GM19351 (cell line): Measurements from ENCODE around the gene KRTAP4-4.

ENCODE experiments used
- ATAC-seq: cut with Tn5 transposase; IDR thresholded peaks from one replicate; pipeline ENCODE4 v1.9.1; 2021; ENCODE audit warnings: mild to moderate bottlenecking, moderate library complexity; ENCODE audit not compliant: unreplicated experiment

Gene KRTAP4-4

DNA sequence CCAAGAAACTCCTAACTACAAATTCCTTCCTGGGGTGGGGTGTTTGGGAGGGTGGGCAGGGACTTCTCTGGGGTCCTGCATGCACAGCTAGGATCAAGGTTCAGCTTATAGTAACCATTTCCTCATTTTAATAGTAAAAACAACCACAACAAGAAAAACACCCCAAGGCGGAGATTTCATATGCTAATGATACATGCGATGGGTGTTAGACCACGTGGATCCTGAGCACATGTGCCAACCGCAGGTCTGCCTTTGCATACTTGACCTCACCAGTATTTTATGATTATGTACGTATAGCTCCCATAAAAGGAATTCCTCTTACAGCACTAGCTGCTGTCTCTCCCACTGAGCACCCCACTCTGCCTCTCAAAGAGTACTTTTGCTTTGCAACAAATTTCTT lies 44.3 kb downstream of the KRTAP4-4 start:
- ATAC-seq, result no peak

DNA sequence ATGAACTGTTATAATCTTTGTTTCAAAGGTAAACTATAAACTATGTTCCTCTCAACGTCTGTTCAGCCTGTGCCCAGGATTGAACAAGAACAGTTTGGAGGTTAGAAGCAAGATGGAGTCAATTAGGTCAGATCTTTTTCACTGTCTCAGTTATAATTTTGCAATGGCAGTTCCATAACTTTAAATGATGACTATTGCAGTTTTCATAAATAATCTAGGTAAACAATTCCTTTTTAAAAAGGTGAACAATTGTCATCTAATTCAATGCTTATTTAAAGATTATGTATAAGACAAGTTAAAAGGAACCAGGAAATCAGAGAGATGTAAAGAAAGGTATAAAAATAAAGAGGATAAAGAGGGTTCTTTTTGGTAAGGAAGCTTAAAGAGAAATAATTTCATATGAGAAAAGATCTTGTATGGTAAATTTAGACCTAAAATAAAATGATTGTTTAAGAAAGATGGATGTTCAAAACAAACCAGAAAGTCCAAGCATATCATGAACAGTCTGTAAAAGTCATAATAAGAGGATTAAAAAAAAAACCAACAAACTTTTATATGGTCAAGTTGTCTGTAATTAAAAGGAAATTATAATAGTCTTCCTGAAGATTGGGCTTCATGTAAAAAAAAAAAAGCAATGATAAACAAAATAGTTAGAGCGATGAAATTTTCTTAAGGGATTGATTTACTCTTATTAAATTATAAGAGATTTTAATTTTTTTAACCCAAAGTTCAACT lies 49.2 kb downstream of the KRTAP4-4 start:
- ATAC-seq, result no peak
